HG03432 (cell line): ENCODE results near the gene PTPRN2.

Experiments used
- ATAC-seq: cut with Tn5 transposase; IDR thresholded peaks from one replicate; pipeline ENCODE4 v1.9.1; 2021; ENCODE audit warnings: mild to moderate bottlenecking, moderate library complexity; ENCODE audit not compliant: unreplicated experiment

PTPRN2 gene

DNA sequence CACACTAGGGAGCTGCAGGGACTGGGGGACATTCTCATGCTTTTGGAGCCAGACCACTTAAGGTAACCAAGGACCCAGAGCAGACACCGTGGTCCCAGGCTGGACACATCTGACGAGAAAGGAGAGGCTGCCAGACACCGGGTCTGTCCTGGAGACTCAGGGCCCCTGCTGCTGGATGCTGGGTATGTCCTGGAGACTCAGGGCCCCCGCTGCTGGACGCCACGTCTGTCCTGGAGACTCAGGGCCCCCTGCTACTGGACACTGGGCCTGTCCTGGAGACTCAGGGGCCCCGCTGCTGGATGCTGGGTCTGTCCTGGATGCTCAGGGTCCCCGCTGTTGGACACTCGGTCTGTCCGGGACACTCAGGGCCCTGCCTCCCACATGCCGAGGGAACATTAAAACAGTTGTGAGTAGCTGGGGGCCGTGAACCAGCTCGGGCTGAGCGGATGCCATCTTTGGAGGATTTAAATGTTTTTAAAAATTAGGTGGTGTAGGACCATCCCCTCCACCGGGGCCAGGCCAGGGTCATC, 1001.1 kb downstream of the PTPRN2 start:
- no peak for ATAC-seq

DNA sequence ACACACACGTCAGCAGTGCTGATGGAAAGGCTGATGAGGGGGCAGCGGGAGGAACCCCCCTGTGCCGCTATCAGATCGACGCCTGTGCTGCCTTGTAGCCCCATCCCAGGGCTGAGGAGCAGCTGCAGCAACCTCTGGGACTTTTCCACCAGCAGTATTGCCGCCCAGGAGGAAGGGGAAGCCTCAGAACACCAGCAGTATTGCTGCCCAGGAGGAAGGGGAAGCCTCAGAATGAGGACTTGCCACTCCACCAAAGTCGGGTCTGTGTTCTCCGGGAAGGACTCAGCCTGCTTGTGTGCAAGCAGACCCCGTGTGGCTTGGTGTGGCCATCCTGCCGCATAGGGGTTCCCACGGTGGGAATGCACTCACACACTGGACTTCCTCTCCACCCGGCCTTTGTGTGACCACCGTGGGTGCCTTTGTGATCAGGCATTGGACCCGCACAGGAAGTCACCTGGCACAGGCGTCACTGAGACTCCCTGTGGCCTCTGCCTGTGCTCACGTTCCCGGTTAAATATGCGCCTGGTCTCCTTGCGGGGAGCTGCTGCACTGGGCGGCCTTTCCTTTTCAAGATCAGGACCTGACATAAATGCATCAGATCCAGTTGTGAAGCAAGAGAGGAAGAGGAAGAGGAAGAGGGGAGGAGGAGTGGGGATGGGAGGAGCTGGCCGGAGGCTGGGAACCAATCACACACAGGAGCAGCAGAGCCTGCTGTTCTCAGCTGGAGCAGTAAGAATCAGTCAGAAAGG, 1002.3 kb downstream of the PTPRN2 start:
- ATAC-seq = no peak

GRCh38 chr7:157584420-157584819, 1003.2 kb downstream of the PTPRN2 start:
- ATAC-seq = no peak

DNA sequence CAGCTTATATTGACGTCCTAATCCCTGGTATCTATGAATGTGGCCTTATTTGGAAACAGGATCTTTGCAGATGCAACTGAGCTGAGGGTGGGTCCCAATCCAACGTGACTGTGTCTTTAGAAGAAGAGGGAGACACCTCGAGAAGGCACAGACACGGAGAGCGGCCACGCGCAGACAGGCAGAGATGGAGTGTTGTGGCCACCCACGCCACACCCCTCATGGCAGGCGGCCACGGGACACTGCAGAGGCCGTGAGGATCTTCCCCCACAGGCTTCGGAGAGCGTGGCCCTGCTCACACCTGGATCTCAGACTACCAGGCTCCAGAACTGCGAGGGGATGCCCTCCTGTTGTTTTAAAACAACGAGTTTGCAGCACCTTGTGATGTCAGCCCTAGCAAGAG, 1005.9 kb downstream of the PTPRN2 start:
- no peak for ATAC-seq

GRCh38 chr7:157580324-157580723, 1007.3 kb downstream of the PTPRN2 start:
- ATAC-seq = no peak

GRCh38 chr7:157579425-157579824, 1008.2 kb downstream of the PTPRN2 start:
- ATAC-seq = no peak

DNA sequence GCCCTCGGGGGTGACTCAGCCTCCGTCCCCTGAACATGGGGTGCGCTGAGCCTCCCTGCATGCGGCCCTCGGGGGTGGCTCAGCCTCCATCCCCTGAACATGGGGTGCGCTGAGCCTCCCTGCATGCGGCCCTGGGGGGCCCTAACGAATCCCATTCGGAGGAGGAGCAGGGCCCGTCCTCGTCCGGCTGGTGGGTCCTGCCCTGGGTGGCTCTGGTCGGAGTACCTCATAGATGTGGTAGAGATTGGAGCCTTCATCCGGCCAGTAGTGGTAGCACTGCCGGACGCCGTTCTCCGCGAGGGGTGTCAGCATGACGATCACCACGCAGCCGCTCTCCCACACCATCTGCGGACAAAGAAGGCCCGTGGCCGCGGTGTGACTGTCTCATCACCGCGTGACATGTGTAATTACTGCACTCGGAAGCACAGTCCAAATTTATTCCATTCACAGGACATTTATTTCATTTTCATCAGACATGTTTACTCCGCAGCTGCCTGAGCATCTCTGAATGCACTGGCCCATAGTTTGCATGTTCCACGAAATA, 1009.8 kb downstream of the PTPRN2 start:
- ATAC-seq = no peak

DNA sequence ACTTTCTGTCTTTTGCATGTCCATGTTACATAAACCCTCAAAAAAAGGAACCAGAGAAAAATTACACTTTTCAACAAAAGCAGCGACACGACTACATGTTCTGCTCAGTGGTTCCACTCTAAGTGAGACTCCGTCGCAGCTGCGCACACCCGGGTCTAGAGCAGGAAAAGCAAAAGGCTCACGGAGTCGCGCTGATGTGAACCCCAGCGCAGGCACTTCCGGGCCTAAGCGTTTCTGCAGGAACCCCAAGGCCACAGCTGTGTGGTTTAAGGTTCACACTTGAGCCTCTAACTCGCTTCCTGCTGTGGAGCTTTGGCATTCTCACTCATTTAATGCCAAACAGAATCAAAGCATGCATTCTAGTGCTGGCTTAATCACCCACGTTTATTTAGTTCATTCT, 1010.6 kb downstream of the PTPRN2 start:
- no peak for ATAC-seq

- ATAC-seq = peak; percentile 75
Observed at GRCh38 chr7:157576415-157576814, 1011.2 kb downstream of the PTPRN2 start.

DNA sequence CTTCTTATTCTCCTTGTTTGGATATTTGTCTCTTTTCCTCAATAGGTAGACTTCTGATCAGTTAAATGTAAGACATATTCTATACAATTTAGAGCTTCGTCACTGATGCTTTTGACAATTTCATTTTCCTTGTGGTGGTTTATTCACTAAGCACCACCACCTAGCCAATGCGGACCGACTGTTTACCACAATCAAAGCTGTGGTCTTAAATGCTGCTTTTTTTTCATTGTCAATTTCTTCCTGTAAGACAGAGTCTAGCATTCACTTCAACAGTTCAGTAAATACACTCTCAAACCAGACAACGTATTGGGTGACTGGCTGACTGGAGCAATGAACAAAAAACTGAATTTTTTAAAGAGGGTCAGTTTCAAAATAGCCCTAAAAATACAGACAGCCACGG, 1011.8 kb downstream of the PTPRN2 start:
- ATAC-seq = no peak

DNA sequence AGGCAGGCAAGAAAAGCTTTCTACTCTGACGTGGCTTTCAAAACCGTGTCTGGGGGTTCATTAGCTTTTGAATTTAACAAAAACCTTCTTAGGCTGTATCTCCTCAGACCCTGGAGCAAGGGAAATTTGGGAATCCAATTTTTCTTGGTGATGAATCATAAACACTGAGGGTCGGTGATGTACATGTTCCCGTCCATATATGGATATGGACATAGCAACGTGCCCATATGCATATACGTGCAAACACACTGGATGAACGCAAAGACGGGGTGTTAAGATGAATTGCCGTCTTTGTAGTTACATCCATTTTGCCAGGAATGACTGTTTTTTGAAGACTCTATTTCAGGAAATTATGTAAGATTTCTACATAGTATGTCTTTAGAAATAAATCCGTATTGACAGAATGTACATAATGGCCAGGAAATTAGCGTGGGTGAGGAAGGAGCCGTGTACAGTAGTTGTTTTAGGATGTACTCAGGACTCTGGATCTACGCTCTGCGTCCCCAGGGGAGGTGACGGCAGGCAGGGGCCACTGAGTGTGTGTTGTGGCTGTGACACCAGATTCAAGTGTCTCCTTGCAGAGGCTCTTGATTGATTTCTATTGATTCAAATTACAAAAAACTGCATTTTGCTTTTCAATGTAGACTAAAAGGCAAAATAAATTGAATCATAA, 1012.6 kb downstream of the PTPRN2 start:
- ATAC-seq = no peak

GRCh38 chr7:157574120-157574825, 1013.4 kb downstream of the PTPRN2 start:
- no peak for ATAC-seq

- no peak for ATAC-seq
Observed at GRCh38 chr7:157573244-157573643, 1014.4 kb downstream of the PTPRN2 start.

DNA sequence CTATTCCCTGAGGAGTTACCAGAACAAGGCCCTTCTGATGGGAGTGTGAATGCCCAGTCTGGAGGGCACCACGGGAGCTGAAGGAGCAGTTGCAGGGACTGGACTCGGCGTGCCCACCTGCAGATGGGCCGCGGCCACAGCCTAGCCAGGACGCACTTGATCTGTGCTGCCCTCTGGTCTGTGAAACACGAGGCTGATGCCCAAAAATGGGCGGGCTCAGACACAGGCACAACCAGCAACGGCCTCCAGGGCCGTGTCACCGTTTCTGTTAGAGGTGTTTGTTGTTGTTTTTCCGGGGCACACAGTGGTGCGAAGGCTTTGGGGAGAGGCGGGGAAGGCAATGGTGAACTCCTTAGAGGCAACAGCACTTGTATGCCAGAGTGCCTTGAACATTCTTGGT, 1015.0 kb downstream of the PTPRN2 start:
- ATAC-seq = no peak

- ATAC-seq = no peak
Observed at GRCh38 chr7:157570531-157571200, 1017.0 kb downstream of the PTPRN2 start.

GRCh38 chr7:157569967-157570366, 1017.7 kb downstream of the PTPRN2 start:
- no peak for ATAC-seq

DNA sequence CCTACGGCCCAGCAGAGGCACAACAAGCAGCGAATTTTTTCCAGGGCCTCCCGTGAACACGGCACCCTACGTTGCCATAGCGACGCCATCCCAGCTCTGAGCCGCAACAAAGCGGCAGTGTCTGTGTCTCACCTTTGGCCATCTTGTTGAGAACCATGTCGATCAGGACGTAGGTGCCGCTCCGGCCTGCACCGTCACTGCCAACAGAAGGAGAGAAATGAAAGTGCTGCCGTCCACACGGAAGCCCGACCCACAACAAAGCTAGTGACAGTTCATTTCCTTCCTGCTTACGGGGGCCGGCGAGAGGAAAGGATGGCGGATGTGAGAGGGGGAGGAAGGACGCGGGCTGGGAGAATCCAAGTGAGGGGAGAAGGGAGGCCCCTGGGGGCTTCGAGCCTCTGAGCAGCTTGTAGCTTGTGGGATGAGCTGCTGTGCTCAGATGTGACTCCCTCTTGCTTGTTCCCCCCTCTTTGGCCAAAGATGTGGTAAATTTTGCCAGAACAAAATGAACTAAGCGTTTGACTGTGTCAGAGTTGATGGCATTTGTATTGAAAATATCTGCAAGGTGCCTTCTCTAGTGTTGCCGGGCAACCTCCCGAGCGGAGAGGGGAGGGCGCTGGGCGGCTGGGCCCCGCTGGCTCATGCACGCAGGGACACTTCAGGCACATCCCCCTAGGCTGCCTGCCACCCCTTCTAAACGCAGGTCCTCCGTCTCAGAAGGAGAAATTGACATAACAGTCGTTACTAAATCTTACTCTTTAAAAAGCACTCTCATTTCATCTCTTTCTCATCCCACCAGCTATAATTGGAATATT, 1018.6 kb downstream of the PTPRN2 start:
- ATAC-seq = peak; percentile 86

DNA sequence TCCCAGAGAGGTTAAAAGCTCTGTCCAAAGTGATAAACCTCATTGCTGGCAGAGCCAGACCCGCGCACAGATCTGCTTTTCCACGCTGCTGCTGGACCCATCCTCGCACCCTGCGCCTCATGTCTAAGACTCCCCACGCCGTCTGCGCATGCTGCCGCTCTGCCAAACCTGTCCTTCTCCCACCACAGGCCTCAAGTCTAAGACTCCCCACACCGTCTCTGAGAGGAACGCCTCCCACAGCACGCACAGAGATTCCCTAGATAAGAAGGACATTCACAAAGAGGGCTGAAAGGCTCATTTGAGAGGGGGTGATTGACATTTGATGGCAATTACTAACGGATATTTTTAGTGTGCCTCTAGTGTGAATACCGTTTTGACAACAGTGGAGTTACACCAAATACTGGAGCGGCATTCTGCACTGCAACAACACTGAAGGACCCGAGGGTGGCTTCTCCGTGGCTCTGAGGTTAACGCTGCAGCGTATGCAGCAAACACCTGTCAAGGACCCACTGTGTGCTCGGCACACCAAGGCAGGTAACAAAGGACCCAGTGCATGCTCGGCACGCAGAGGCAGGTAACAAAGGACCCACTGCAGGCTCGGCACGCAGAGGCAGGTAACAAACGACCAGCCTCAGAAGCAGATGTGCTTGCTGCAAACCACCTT, 1019.4 kb downstream of the PTPRN2 start:
- no peak for ATAC-seq

DNA sequence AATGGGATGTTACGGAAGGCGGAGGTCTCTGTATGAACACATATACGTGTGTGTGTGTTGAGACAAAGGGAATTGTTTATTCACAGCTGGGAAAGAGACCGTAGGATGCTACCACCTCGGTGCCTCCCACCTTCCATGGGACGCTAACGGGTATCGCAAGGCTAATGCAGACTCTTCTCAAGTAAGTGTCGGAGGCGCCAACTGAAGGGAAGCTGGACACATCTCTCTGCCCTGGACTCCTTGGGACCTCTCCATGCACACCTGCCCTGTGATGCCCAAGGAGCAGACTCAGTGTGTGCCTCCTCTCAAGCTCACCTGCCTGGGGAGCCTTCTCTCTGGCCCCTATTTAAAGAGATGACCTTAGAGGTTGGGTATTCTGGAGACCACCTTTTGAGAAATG, 1020.0 kb downstream of the PTPRN2 start:
- no peak for ATAC-seq

- ATAC-seq = no peak
Observed at GRCh38 chr7:157566631-157567006, 1021.0 kb downstream of the PTPRN2 start.
